NCI-H345 treated with DMSO at 0.1 percent for 48 hours (cell line): ENCODE data around the gene SGIP1.

Experiments used
- DNase-seq: peaks from one replicate; lab custom pipeline; 2025; ENCODE audit not compliant: unreplicated experiment; lab: John Stamatoyannopoulos, UW

Gene SGIP1

GRCh38 chr1:66676613-66677298 is 142.8 kb downstream of the SGIP1 start:
- no peak for DNase-seq

DNA sequence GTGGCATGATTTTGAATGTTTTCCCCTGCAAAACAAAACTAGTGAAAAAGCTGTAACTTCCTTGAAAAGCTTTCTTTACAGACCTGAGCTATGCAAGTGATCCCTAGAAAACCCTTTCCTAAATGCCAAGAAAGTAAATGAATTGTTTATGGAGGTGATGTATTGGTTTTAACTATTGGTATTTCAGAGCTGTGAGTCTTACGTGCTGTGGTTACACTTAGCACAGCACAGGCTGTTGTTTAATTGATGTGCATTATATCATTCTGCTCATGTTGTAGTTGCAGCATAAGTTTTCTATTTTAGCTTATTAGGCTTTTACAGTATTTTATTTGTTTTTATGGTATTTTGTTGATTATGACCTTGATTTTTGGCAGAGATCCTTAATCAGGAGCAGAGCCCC is 144.2 kb downstream of the SGIP1 start:
- no peak for DNase-seq

- no peak for DNase-seq
Observed at GRCh38 chr1:66679140-66679539, 145.2 kb downstream of the SGIP1 start.

GRCh38 chr1:66681686-66682085 is 147.7 kb downstream of the SGIP1 start:
- no peak for DNase-seq

DNA sequence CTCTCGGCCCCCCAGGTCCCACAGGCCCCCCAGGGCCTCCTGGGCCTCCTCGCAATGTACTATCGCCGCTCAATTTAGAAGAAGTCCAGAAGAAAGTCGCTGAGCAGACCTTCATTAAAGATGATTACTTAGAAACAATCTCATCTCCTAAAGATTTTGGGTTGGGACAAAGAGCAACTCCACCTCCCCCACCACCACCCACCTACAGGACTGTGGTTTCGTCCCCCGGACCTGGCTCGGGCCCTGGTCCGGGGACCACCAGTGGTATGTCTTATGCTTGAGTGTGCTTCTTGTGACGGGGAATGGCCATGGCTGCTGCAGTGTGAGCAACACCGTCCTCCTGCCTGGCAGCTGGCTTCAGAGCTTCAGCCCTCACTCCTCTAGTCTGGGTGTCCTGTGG is 148.2 kb downstream of the SGIP1 start:
- no peak for DNase-seq

DNA sequence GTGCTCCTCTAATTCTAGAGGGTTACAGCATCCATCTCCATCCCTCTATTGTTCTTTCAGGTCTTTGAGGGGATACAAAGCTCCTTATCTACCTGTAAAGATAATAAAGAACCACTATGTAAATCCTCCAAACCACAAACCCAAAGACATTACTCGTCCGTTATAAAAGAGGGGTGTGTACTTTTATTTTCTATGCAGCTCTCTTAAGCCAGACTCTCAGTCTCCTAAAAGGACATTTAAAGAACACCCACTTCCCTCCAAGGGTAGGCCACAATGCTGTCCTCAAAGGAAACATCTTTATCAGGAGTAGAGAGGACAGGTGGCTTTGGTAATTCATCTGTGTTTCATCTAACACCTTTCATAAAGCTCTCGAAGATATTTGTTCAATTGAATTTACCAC is 150.4 kb downstream of the SGIP1 start:
- DNase-seq = no peak

GRCh38 chr1:66685265-66685664 is 151.3 kb downstream of the SGIP1 start:
- no peak for DNase-seq

- no peak for DNase-seq
Observed at GRCh38 chr1:66685670-66686069, 151.7 kb downstream of the SGIP1 start.

DNA sequence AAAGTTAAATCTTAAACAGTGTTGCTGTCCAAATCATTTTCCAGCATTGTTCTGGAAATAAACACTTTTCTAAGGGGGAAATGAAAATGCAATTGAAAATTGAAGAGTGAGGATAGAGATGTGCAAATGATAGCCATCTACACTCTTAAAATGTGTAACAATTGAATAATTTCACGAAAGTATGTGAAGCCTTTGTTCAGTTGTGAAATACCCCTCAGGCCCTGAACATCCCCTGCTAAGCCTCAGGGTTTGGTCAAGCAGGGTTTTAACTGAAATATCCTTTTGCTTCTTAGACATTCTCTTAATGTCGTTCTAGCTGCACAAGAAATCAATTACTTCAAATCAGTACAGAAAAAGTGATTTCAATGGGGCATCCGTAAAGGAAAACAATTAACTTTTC is 152.5 kb downstream of the SGIP1 start:
- DNase-seq = no peak

DNA sequence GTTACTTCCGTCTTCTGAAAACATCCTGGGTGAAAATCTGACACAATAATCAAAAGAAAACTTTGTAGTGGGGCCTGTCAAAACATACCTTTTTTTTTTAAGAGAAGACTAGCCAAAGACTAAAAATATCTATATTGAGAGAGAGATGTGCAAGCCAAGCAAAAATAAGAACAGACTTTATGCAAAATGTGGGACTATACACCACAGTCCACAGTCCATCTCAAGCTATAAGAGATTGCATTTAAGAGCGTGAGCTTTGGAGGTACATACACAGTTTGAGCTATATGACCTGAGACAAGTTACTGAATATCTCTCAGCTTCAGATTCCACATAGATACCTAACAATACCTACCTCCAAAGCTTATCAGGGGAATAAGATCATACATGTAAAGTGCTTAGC is 153.4 kb downstream of the SGIP1 start:
- DNase-seq = no peak

DNA sequence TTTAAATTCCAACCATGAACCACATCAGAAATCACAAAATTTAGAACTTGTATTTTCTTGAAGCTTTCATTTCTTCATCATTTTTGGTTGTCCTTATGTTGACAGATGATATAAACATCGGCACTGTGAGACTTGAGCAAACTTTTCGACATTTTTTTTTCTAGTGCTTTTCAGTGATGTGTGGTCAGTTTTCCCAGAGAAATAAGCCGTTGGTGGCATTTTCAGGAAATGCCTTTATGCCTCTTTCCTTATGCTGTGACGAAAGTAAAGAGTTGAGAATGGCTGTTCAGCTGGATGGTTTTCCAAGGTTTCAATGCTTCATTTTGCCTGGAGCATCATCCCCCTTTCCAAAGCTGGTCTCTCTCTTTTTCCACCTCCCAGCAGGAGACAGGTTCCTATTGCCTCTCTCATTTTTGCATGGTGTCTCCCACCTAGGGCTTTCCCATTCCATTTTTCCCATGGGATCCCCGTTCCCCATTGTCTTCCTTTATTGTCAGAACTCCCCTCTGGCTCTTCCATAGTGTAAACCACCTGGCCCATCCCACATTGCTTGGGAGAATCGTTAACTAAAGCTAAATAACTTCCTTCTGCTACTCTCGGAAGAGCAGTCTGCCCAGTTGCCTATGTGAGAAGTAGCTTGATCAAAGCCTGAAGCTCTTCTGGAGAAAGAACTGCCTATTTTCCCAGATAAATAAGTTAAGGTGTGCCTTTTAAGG is 156.9 kb downstream of the SGIP1 start:
- no peak for DNase-seq

GRCh38 chr1:66692681-66693080 is 158.7 kb downstream of the SGIP1 start:
- DNase-seq = no peak

DNA sequence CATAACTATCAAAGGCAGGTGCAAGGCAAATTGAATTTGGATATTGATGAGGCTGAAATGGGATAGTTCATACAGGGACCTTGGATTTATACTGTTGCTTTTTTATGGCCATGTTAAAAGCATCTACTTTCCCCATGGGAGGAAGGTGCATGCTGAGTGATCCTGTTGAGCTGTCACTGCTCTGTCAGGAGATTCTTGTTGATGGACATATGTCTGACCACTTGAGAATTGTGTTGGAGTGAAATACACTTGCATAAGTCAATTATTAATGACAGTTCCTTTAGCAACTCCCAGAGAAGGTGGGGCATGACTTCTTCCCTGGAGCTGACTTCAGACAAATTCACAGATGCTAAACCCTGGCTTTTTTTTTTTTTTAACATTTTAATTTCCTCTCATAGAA is 159.9 kb downstream of the SGIP1 start:
- DNase-seq = no peak

DNA sequence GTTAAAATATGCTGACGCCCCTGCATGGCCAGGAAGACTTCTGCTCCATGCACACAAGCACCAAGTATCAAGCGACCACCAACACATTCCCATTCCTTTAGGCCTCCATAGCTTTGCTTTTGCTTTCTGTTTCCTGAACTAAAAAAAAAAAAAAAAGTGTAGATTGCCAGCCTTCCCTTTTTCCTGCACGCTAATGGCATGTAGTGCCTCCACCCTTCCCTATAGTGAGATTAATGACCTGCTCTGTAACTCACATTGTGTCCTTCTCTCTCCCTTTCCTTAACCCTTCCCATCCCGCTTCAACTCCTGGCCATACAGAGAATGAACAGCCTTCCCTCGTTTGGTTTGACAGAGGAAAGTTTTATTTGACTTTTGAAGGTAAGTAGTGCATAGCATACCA is 161.2 kb downstream of the SGIP1 start:
- no peak for DNase-seq

DNA sequence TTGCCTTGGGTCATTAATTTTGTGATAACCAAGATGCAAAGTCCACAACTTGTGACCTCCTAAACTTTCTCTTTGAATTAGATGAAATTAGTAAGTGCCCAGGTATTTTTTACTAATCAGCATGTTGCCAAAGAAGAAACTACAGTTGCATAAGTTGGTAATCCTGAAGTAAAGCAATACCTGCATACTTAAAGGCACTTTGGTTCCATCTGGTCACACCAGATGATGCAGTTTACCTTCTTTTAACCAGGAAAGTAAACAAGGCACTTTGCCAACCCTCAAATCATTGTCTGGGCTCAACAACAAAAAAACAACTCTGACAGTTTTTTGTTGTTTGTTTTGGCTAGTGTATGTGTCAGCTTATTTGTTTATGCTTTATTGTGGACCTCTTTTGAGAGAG is 162.8 kb downstream of the SGIP1 start:
- DNase-seq = no peak

DNA sequence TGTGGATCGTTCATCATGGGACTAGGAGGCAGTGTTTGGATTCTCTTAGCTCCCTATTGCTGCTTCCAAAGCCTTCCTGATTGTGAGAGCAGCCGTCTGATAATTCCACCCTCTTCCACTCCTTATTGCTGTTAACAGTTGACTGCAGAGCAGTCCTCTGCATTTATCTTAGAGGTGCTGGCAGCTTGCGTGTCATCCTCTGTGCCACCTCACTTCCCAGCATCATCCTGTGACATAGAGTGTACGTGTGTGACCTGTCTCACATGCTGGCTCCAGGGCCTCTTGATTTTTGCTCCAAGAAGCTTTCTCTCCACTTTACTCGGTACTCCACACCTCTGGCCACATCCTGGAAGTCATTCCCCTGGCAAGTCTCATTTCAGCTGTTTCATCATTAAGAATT is 165.3 kb downstream of the SGIP1 start:
- no peak for DNase-seq

GRCh38 chr1:66704177-66704875 is 170.4 kb downstream of the SGIP1 start:
- no peak for DNase-seq

GRCh38 chr1:66705110-66705509 is 171.2 kb downstream of the SGIP1 start:
- DNase-seq = no peak

DNA sequence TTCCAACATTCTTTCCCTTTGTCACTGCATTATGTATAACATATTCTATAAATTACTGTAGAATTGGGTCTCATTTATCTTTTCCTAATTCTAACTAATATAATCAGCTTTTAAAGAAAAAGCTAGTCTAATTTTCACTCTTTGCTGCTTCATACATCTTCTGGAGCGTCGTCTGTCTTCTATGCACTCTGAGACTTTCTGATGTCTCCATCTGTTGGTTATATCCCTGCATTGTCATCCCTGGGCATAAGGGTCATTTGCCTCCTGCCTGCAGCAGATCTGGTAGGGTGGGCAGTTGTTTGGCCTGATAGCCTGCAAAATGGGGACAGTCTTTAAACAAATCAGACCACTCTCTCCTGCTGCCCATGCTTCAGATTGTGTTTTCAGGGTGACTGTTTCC is 177.5 kb downstream of the SGIP1 start:
- DNase-seq = no peak

- no peak for DNase-seq
Observed at GRCh38 chr1:66712839-66713238, 178.9 kb downstream of the SGIP1 start.

DNA sequence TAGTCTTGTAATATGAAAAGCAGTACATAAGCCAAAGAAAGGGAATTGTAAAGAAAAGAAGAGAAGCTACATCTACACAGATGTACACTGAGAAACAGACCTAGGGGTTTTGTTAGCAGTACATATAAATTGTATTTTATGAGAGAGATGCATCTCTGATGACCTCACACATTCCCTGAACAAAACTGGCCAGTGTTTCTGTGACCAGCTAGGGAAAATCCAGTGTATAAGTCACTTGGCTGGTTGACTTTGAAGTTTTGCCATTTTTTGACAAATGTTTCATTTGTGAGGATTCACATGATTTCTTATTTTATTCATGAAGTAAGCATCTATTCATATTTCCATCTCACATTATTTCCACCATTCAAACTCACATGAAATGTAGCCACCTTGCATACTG is 190.0 kb downstream of the SGIP1 start:
- DNase-seq = no peak
